Transverse colon (tissue), 4 donors: ENCODE measurements around the gene FAM13A.

Experiments
- CTCF ChIP-seq, 5 experiments: fragments of 200-600 bp in 3 of 5; fragments of 450-650 bp in 2 of 5; sonication (generic) in 3 of 5; IDR thresholded peaks; 1 replicate in 2 of 5; 2 replicates in 3 of 5; pipeline ENCODE4 v1.5.1; 2016 to 2017; ENCODE audit warnings: antibody characterized with exemption in 5 of 5, inconsistent platforms in 3 of 5, mild to moderate bottlenecking in 2 of 5, moderate library complexity in 1 of 5
- POLR2A ChIP-seq: fragments of 450-650 bp; IDR thresholded peaks from one replicate; pipeline ENCODE4 v1.6.1; 2016; ENCODE audit warnings: antibody characterized with exemption, mild to moderate bottlenecking, moderate library complexity
- POLR2AphosphoS5 ChIP-seq, 3 donors: sonication (generic); formaldehyde crosslinking; IDR thresholded peaks; one replicate each; pipeline ENCODE4 v1.6.1; 2016; ENCODE audit warnings: antibody characterized with exemption in 3 of 3

- TF ChIP-seq POLR2A (no peak), CTCF (IDR thresholded peaks at IDR 0.05) (no peak), POLR2AphosphoS5 (IDR thresholded peaks at IDR 0.05) (no peak)
These were observed 331.0 kb downstream of the FAM13A start for GRCh38 chr4:88725986-88726385.
